ENCODE results near the gene MTAP. TPM values are rescaled to one million over a fixed set of nuclear protein-coding genes. Genes with fewer than 3 reads are reported as not detected.

The MTAP gene
- total RNA-seq, 3 donors from 2014 or later: 20.8 to 40.2 (median 29.5) TPM

- intact Hi-C loops (cut with DNase I; ENCODE audit: low total_unique reads): no loop called here
- no peak for DNase-seq (ENCODE audit: low spot score in 2 of 2)
- H3K4me3 ChIP-seq: no peak overlapping the region
- H3K27ac ChIP-seq: no peak overlapping the region
- TF ChIP-seq CTCF (IDR thresholded peaks at IDR 0.05): no peak
- no peak for TF ChIP-seq POLR2A (IDR thresholded peaks at IDR 0.05)
- no peak for TF ChIP-seq POLR2AphosphoS5 (IDR thresholded peaks at IDR 0.05)
- no peaks in the 10 kb centered on the region for H3K4me1 ChIP-seq
- H3K27me3 ChIP-seq: no peaks in the 10 kb centered on the region
- no peaks in the 10 kb centered on the region for H3K36me3 ChIP-seq
- no peaks in the 10 kb centered on the region for H3K9me3 ChIP-seq
These were observed 38.2 kb downstream of the MTAP start for GRCh38 chr9:21840647-21841046.

GRCh38 chr9:21841133-21841532 lies 38.7 kb downstream of the MTAP start:
- no peaks in the 10 kb centered on the region for H3K36me3 ChIP-seq
- no peak for TF ChIP-seq CTCF (IDR thresholded peaks at IDR 0.05)
- TF ChIP-seq POLR2AphosphoS5 (IDR thresholded peaks at IDR 0.05): no peak
- TF ChIP-seq POLR2A (IDR thresholded peaks at IDR 0.05): no peak
- no peak overlapping the region for H3K4me3 ChIP-seq
- no peaks in the 10 kb centered on the region for H3K9me3 ChIP-seq
- H3K4me1 ChIP-seq: no peaks in the 10 kb centered on the region
- no peak overlapping the region for H3K27ac ChIP-seq
- intact Hi-C loops (cut with DNase I; ENCODE audit: low total_unique reads): no loop called here
- no peaks in the 10 kb centered on the region for H3K27me3 ChIP-seq
- DNase-seq (ENCODE audit: low spot score in 2 of 2): no peak

GRCh38 chr9:21848615-21849014 lies 46.2 kb downstream of the MTAP start:
- intact Hi-C loops (cut with DNase I; ENCODE audit: low total_unique reads): no loop called here

GRCh38 chr9:21852754-21853153 lies 50.3 kb downstream of the MTAP start:
- H3K4me1 ChIP-seq: no peaks in the 10 kb centered on the region
- H3K4me3 ChIP-seq: no peak overlapping the region
- H3K9me3 ChIP-seq: peaks cover 11% of the 10 kb centered on the region in 2 donors
- no peaks in the 10 kb centered on the region for H3K27me3 ChIP-seq
- intact Hi-C loops (cut with DNase I; ENCODE audit: low total_unique reads): no loop called here
- H3K27ac ChIP-seq: no peak overlapping the region
- no peak for DNase-seq (ENCODE audit: low spot score in 2 of 2)
- H3K36me3 ChIP-seq: no peaks in the 10 kb centered on the region
- TF ChIP-seq POLR2A (IDR thresholded peaks at IDR 0.05) (no peak), CTCF (IDR thresholded peaks at IDR 0.05) (no peak), POLR2AphosphoS5 (IDR thresholded peaks at IDR 0.05) (no peak)

More at GRCh38 chr9:21848615-21849014, 46.2 kb downstream of the MTAP start:
- Histone ChIP-seq H3K9me3 (peaks cover 19 to 21% of the 10 kb centered on the region in 2 donors), H3K4me1 (no peaks in the 10 kb centered on the region), H3K27ac (no peak overlapping the region), H3K27me3 (no peaks in the 10 kb centered on the region), H3K36me3 (no peaks in the 10 kb centered on the region), H3K4me3 (no peak overlapping the region)
- TF ChIP-seq POLR2AphosphoS5 (IDR thresholded peaks at IDR 0.05): no peak
- DNase-seq (ENCODE audit: low spot score in 2 of 2): no peak

GRCh38 chr9:21853414-21853813 lies 51.0 kb downstream of the MTAP start:
- H3K36me3 ChIP-seq: no peaks in the 10 kb centered on the region
- no peak overlapping the region for H3K4me3 ChIP-seq
- H3K9me3 ChIP-seq: peaks cover 4 to 5% of the 10 kb centered on the region in 2 donors
- no peaks in the 10 kb centered on the region for H3K27me3 ChIP-seq
- H3K27ac ChIP-seq: no peak overlapping the region
- DNase-seq (ENCODE audit: low spot score in 2 of 2): no peak
- TF ChIP-seq POLR2A (IDR thresholded peaks at IDR 0.05): no peak
- no peak for TF ChIP-seq POLR2AphosphoS5 (IDR thresholded peaks at IDR 0.05)
- no peak for TF ChIP-seq CTCF (IDR thresholded peaks at IDR 0.05)
- no peaks in the 10 kb centered on the region for H3K4me1 ChIP-seq
- intact Hi-C loops (cut with DNase I; ENCODE audit: low total_unique reads): no loop called here

- H3K27ac ChIP-seq: no peak overlapping the region
- H3K4me3 ChIP-seq: no peak overlapping the region
- TF ChIP-seq POLR2A (IDR thresholded peaks at IDR 0.05): no peak
- no peak for TF ChIP-seq POLR2AphosphoS5 (IDR thresholded peaks at IDR 0.05)
- TF ChIP-seq CTCF (IDR thresholded peaks at IDR 0.05): no peak
- no peaks in the 10 kb centered on the region for H3K4me1 ChIP-seq
- H3K9me3 ChIP-seq: no peaks in the 10 kb centered on the region
- intact Hi-C loops (cut with DNase I; ENCODE audit: low total_unique reads): no loop called here
- no peaks in the 10 kb centered on the region for H3K27me3 ChIP-seq
- no peaks in the 10 kb centered on the region for H3K36me3 ChIP-seq
- no peak for DNase-seq (ENCODE audit: low spot score in 2 of 2)
These were observed 51.7 kb downstream of the MTAP start for GRCh38 chr9:21854119-21854518.

Measured in breast epithelium (tissue), 4 donors.